ENCODE results near the gene LHX3.

- no peak for TF ChIP-seq SP1 (IDR thresholded peaks at IDR 0.05; ENCODE audit: low read depth, low read length)
- TF ChIP-seq ELK1 (IDR thresholded peaks at IDR 0.05; ENCODE audit: low read depth, low read length): no peak
- TF ChIP-seq REST (IDR thresholded peaks at IDR 0.05; ENCODE audit: low read depth, low read length): no peak
- no peak for TF ChIP-seq TARDBP (IDR thresholded peaks at IDR 0.05; ENCODE audit: borderline replicate concordance)
- no peak for TF ChIP-seq KAT2A (conservative IDR thresholded peaks at IDR 0.05; ENCODE audit: control insufficient read depth, low read depth, low read length)
- no peak for TF ChIP-seq CEBPZ (IDR thresholded peaks at IDR 0.05; ENCODE audit: low read depth, low read length)
- TF ChIP-seq PBX3 (IDR thresholded peaks at IDR 0.05; ENCODE audit: insufficient replicate concordance, low read depth, low read length): no peak
These were observed 36.6 kb upstream of the LHX3 start for GRCh38 chr9:136241542-136241941.

Measured in GM12878 (cell line).